H1 (cell line): Measurements from ENCODE around the gene KRTAP10-12. TPM values are rescaled to one million over a fixed set of nuclear protein-coding genes. Genes with fewer than 3 reads are reported as not detected.
A peak's percentile ranks its signal among the peaks of the same experiment; 100 is the strongest.

Experiments used
- BRCA1 ChIP-seq: IDR thresholded peaks from 2 replicates; pipeline ENCODE4 v1.6.1; 2012; ENCODE audit warnings: low read depth, low read length, improper control_type of control experiment
- CHD7 ChIP-seq: fragments of 300-600 bp; sonication (generic); IDR thresholded peaks from 2 replicates; pipeline ENCODE4 v1.7.1; 2012; ENCODE audit warnings: low read length, moderate library complexity, mild to moderate bottlenecking, inconsistent platforms; ENCODE audit not compliant: insufficient replicate concordance
- KDM4A ChIP-seq: IDR thresholded peaks from one replicate; pipeline ENCODE4 v1.7.1; 2012; ENCODE audit warnings: low read depth, mild to moderate bottlenecking, moderate library complexity, low read length, inconsistent platforms; ENCODE audit not compliant: severe bottlenecking
- MAX ChIP-seq: IDR thresholded peaks from 2 replicates; pipeline ENCODE4 v1.6.1; 2012; ENCODE audit warnings: inconsistent platforms
- RNF2 ChIP-seq: fragments of 200-900, 300-1000 bp; sonication (generic); IDR thresholded peaks from 2 replicates; pipeline ENCODE4 v1.7.1; 2016; ENCODE audit warnings: borderline replicate concordance, low read depth, mild to moderate bottlenecking, antibody characterized with exemption, low read length; ENCODE audit not compliant: poor library complexity, severe bottlenecking; ENCODE audit errors: missing control alignments
- SUZ12 ChIP-seq: fragments of 200-600 bp; sonication (generic); IDR thresholded peaks from 2 replicates; pipeline ENCODE4 v1.6.1; 2012; ENCODE audit warnings: mild to moderate bottlenecking, inconsistent platforms, low read length, moderate library complexity, mixed read lengths
- USF2 ChIP-seq: IDR thresholded peaks from 2 replicates; pipeline ENCODE4 v1.6.1; 2011; ENCODE audit warnings: low read length, improper control_type of control experiment
- polyA plus RNA-seq, 7 experiments: library from polyadenylated mRNA; depleted of rRNA in 3 of 7; stranded (reverse) in 5 of 7; unstranded in 2 of 7; fragments of >200 nt in 5 of 7; fragments of 200-250 nt in 2 of 7; gene quantifications; 1 replicate in 5 of 7; 2 replicates in 1 of 7; 4 replicates in 1 of 7; pipeline versions ENCODE4 v1.2.1 to v1.2.3, GENCODE V29; 2011 to 2013; ENCODE audit warnings: missing spikeins in 2 of 7, mixed read lengths in 2 of 7
- total RNA-seq: library from RNA; stranded (reverse); fragmentation: NEBNext Ultra II Directional; extraction: Animal tissue kit (Norgen Biotek cat#: 25700); gene quantifications from 2 replicates; pipeline ENCODE4 v1.2.1, GENCODE V29; 2021

The KRTAP10-12 gene
- total and polyA plus RNA-seq, 2 of the 8 experiments (the other 6 are each of a cell fraction or from before 2014, with no cell fraction given), result not detected

GRCh38 chr21:44709426-44710293 lies 12.7 kb downstream of the KRTAP10-12 start (continued):
- TF ChIP-seq CHD7, result no peak
- TF ChIP-seq SUZ12, result peak; percentile 91
- TF ChIP-seq KDM4A, result peak; percentile 34
- no peak for TF ChIP-seq MAX
- no peak for TF ChIP-seq USF2
- no peak for TF ChIP-seq BRCA1
- peak; percentile 52 for TF ChIP-seq RNF2
